Activated CD8-positive, alpha-beta T cell treated with anti-CD3 and anti-CD28 coated beads for 36 hours (primary cell): ENCODE data around the gene RAD51B. TPM values are rescaled to one million over a fixed set of nuclear protein-coding genes. Genes with fewer than 3 reads are reported as not detected.

ENCODE experiments used
- ATAC-seq: fragments of 200-7000 bp; cut with Tn5 transposase; one replicate; pipeline ENCODE4 v1.10.0; 2021; ENCODE audit warnings: mild to moderate bottlenecking, moderate library complexity
- CTCF ChIA-PET: fragments of 350-600 bp; sonication (Branson Sonifier 250); formaldehyde crosslinking; loops from one replicate; lab custom pipeline; 2021; ENCODE audit warnings: antibody characterized with exemption; lab: Charles Lee
- POLR2A ChIA-PET: fragments of 350-600 bp; sonication (Branson Sonifier 250); formaldehyde crosslinking; loops from one replicate; lab custom pipeline; 2021; ENCODE audit warnings: antibody characterized with exemption; lab: Charles Lee
- DNase-seq: peaks from one replicate; pipeline ENCODE4 v3.0.0-alpha.2; 2020
- H3K27ac Mint-ChIP-seq: one replicate; pipeline ENCODE4 v1.8.0; 2021; ENCODE audit warnings: mild to moderate bottlenecking, mixed read lengths
- H3K27me3 Mint-ChIP-seq: one replicate; pipeline ENCODE4 v1.8.0; 2021; ENCODE audit warnings: mixed read lengths
- H3K36me3 Mint-ChIP-seq: one replicate; pipeline ENCODE4 v1.8.0; 2021; ENCODE audit warnings: low read depth, mixed read lengths
- H3K4me1 Mint-ChIP-seq: one replicate; pipeline ENCODE4 v1.8.0; 2021; ENCODE audit warnings: low read depth, mixed read lengths
- H3K4me3 Mint-ChIP-seq: one replicate; pipeline ENCODE4 v1.8.0; 2021; ENCODE audit warnings: mild to moderate bottlenecking, moderate library complexity, mixed read lengths
- H3K9me3 Mint-ChIP-seq: one replicate; pipeline ENCODE4 v1.8.0; 2021; ENCODE audit warnings: mixed read lengths
- intact Hi-C: fragments of 100-400 bp; cut with micrococcal nuclease; formaldehyde crosslinking; loops from one replicate; pipeline ENCODE4 v1.10.0; 2022
- total RNA-seq, 2 experiments: library from RNA; stranded (reverse); gene quantifications; one replicate each; pipeline ENCODE4 v1.2.3, GENCODE V29; 2021
- TF ChIP-seq, protein P1 (sequence below): fragments of 200-600 bp; IDR thresholded peaks from one replicate; pipeline ENCODE4 v1.8.0; 2022; ENCODE audit warnings: antibody characterized with exemption, mild to moderate bottlenecking

RAD51B gene
- total RNA-seq, 2 experiments from 2014 or later = 38.2 to 40.6 TPM

DNA sequence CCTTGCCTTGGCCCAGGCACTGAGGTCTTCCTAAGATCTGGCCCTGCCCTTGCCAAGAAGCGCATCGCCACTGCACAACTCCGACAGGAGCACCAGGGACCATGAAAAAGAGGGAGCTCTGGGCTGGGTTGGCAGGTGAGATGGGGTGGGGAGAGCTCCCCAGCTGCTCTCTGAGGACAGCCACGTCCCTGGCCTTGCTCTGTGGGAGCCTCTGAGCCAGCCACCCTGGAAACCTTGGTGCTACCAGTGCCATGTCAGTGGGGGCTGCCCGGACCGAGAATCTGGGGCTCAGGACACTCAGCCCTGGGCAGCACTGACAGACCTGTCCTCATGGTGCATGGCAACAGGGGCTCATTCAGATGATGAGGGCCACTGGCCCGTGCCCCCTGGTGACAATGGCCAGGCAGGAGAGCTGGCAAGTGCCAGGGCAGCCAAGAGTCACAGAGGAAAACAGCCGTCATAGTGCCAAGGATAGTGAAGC lies 838.5 kb downstream of the RAD51B start:
- ATAC-seq (no peak), DNase-seq (no peak)
- intact Hi-C loops = no loop called here
- no peaks in the 10 kb centered on the region for H3K27me3 Mint-ChIP-seq
- peaks cover 2% of the 10 kb centered on the region for H3K9me3 Mint-ChIP-seq
- no peak overlapping the region for H3K27ac Mint-ChIP-seq
- ChIA-PET CTCF (interaction anchor here (1.2 kb wide), 1 partner anchor 447 kb away, joined by 3 read pairs; no protein-coding TSS in a partner anchor), POLR2A (no interaction called here)
- no peaks in the 10 kb centered on the region for H3K36me3 Mint-ChIP-seq
- H3K4me1 Mint-ChIP-seq = peaks cover 30% of the 10 kb centered on the region
- TF ChIP-seq, protein P1, sequence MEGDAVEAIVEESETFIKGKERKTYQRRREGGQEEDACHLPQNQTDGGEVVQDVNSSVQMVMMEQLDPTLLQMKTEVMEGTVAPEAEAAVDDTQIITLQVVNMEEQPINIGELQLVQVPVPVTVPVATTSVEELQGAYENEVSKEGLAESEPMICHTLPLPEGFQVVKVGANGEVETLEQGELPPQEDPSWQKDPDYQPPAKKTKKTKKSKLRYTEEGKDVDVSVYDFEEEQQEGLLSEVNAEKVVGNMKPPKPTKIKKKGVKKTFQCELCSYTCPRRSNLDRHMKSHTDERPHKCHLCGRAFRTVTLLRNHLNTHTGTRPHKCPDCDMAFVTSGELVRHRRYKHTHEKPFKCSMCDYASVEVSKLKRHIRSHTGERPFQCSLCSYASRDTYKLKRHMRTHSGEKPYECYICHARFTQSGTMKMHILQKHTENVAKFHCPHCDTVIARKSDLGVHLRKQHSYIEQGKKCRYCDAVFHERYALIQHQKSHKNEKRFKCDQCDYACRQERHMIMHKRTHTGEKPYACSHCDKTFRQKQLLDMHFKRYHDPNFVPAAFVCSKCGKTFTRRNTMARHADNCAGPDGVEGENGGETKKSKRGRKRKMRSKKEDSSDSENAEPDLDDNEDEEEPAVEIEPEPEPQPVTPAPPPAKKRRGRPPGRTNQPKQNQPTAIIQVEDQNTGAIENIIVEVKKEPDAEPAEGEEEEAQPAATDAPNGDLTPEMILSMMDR = no peak
- H3K4me3 Mint-ChIP-seq = no peak overlapping the region

DNA sequence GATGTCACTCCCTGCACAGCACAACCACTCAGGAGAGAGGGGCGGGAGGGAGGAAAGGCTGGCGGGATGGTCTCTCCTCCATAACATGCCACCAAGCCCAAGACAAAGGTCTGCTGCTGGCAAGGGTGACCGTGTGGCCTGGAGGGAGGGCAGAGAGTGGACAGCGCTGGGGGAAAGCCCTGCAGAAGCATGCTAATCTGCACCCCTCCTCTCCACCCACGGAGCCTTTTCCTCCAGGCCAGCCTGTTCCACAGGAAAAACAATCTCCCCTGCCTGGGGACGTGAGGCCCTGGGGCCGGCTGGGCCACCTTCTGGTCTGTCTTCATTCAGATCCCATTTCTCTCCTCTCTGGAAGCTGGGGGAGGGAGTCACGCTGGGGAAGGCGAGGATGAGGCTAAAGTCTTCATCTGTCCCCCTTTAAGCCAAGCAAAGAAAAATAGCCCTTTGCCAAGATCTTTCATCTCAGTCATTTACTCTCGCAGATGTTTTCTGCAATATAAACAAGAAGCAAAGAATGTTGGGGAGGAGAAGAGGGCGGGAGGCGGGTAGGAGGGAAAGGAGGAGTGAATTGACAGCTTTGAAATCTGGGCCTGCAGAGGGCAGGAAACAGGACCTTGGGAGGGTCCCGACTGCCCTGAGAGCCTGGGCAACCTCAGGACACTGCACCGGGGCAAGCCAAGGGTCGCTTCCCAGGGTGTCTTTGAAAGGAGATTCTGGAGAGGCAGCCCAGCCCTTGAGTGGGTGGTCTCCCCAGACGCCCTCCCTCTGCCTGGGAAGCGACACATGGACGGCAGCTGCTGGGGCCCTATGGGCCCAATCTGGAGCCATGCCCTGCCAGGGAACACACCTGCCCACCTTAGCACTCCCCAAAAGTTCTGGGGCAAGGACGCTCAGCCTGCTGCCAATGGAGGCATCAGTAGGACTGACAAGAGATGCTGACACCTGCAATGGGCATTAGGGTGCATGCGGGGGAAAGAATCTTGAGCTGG lies 839.7 kb downstream of the RAD51B start:
- TF ChIP-seq, protein P1 = no peak
- Mint-ChIP-seq H3K4me3 (no peak overlapping the region), H3K4me1 (peaks cover 42% of the 10 kb centered on the region)

DNA sequence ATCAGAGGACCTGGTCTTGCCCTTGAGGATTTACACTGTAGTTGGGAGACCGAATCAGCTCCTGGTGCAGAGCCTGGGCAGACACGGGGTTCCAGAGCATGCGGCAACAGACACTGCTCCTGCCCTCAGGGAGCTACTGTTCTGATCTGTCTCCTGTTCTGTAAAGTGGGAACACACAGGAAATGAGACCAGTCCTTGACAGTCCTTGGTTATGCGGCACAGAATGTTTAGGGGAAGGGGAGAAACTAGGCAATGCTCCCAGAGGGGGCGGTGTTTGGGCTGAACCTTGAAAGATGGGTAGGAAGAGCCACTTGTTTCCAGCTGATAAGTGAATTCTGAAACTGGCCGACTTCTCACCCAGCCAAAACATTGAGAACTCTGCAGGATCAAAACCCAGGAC lies 840.9 kb downstream of the RAD51B start:
- Mint-ChIP-seq H3K4me1 (peaks cover 44% of the 10 kb centered on the region), H3K27ac (no peak overlapping the region), H3K4me3 (no peak overlapping the region), H3K27me3 (no peaks in the 10 kb centered on the region), H3K9me3 (no peaks in the 10 kb centered on the region), H3K36me3 (no peaks in the 10 kb centered on the region)
- TF ChIP-seq, protein P1 = no peak
- ChIA-PET POLR2A (interaction anchor here (1.1 kb wide), 2 partner anchors 25 to 133 kb away, joined by 4 read pairs; partner anchors contain the start of gene ZFP36L1), CTCF (interaction anchor here (0.8 to 1.1 kb wide), 3 partner anchors 12 to 129 kb away, joined by 4 to 5 read pairs (median 4); no protein-coding TSS in a partner anchor)
- DNase-seq (no peak), ATAC-seq (no peak)
- intact Hi-C loops = no loop called here

More for the DNA sequence above, 839.7 kb downstream of the RAD51B start:
- Mint-ChIP-seq H3K9me3 (no peaks in the 10 kb centered on the region), H3K36me3 (no peaks in the 10 kb centered on the region), H3K27ac (no peak overlapping the region), H3K27me3 (no peaks in the 10 kb centered on the region)
- POLR2A ChIA-PET = interaction anchor here (1.1 kb wide), 1 partner anchor 134 kb away, joined by 4 read pairs; the partner anchor contains the start of gene ZFP36L1
- ATAC-seq (no peak), DNase-seq (no peak)
- intact Hi-C loops = no loop called here
- CTCF ChIA-PET = interaction anchor here (1.1 kb wide), 1 partner anchor 11 kb away, joined by 4 read pairs; no protein-coding TSS in a partner anchor

- CTCF ChIA-PET = no interaction called here
- H3K27ac Mint-ChIP-seq = no peak overlapping the region
- DNase-seq (no peak), ATAC-seq (no peak)
- H3K4me1 Mint-ChIP-seq = peaks cover 49% of the 10 kb centered on the region
- TF ChIP-seq, protein P1 = no peak
- no peak overlapping the region for H3K4me3 Mint-ChIP-seq
- intact Hi-C loops = loop anchor here (2.0 kb wide), 1 partner anchor 125 kb away; no protein-coding TSS in a partner anchor
- H3K36me3 Mint-ChIP-seq = no peaks in the 10 kb centered on the region
- no peaks in the 10 kb centered on the region for H3K9me3 Mint-ChIP-seq
- POLR2A ChIA-PET = interaction anchor here (1.5 kb wide), 1 partner anchor 132 kb away, joined by 6 read pairs; the partner anchor contains the start of gene ZFP36L1
- H3K27me3 Mint-ChIP-seq = no peaks in the 10 kb centered on the region
Measured at GRCh38 chr14:68661226-68662225, 841.9 kb downstream of the RAD51B start.
